NCI-H2029 treated with DMSO at 0.1 percent for 48 hours (cell line): Measurements from ENCODE around the gene ZNF846.
"Not testable (repeated sequence)": the region's sequence is repeated elsewhere in the genome, so short reads cannot be mapped to it uniquely, and the experiment has no call there.

Experiments
- DNase-seq: peaks from one replicate; lab custom pipeline; 2025; lab: John Stamatoyannopoulos, UW

The ZNF846 gene

GRCh38 chr19:9784163-9784496 lies 15.6 kb upstream of the ZNF846 start:
- DNase-seq: not testable (repeated sequence)

DNA sequence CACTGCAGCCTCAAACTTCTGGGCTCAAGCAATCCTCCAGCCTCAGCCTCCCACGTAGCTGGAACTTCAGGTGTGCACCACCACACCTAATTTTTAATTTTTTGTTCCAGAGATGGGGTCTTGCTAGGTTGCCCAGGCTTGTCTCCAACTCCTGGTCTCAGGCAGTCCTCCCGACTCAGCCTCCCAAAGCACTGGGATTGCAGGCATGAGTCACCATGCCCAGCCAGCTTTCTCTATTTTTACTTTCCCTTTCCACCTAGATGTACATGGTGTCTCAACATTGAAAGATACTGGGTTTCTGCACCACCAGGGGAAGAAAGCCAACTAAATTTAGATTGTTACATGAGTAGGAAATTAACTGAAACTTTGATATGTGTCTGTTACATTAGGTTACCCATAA lies 13.8 kb upstream of the ZNF846 start:
- no peak for DNase-seq

- DNase-seq: no peak
These were observed 10.7 kb downstream of the ZNF846 start for GRCh38 chr19:9757544-9758501.

DNA sequence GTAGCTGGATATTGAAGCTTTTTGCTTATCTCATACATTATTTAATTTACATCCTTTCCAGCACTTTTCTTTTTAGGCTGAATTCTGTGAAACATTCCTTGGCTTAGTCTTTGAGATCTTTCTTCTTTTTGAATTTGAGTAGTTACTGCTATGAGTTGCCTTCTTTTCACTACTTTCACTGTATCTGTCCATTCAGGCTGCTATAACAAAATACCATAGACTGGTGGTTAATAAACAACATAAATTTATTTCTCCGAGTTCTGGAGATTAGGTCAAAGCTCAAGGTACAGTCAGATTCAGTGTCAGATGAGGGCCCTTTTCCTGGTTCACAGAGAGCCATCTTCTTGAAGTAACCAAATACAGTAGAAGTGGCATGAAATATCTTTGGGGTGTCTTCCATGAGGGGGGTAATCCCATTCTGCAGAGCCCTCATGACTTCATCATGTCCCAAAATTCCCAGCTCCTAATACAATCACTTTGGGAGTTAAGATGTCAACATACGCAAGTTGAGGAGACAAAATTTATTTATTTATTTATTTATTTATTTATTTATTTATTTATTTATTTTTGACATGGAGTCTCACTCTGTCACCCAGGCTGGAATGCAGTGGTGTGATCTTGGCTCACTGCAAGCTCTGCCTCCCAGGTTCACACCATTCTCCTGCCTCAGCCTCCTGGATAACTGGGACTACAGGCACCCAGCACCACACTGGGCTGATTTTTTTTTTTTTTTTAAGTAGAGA lies 15.7 kb downstream of the ZNF846 start:
- DNase-seq: no peak

- DNase-seq: no peak
These were observed 17.1 kb downstream of the ZNF846 start for GRCh38 chr19:9751446-9751845.

DNA sequence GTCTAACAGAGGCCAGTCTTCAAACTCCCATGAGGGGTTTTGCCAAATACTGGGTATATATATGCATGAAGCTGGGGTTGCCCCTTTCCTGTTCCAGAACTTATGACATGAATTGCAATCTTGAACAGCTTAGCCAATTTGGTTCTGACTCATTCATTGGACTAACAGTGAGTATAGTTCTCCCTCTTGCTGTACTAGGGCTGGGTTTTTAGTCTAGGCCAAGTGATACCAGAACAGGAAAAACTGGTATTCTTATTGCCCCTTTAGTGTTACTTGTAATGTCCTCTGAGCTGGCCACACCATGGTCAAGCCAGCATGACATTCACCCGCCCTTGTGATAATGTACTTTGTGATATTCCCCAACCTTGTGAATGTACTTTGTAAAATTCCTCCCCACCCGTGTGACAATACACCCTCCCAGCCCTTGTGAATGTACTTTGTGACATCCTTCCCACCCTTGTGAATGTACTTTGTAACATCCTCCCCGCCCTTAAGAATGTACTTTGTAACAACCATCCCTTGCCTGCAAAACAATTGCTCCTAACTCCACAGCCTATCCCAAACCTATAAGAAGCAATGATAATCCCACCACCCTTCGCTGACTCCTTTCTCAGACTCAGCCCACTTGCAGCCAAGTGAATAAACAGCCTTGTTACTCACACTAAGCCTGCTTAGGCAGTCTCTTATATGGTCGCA lies 26.9 kb downstream of the ZNF846 start:
- DNase-seq: no peak

DNA sequence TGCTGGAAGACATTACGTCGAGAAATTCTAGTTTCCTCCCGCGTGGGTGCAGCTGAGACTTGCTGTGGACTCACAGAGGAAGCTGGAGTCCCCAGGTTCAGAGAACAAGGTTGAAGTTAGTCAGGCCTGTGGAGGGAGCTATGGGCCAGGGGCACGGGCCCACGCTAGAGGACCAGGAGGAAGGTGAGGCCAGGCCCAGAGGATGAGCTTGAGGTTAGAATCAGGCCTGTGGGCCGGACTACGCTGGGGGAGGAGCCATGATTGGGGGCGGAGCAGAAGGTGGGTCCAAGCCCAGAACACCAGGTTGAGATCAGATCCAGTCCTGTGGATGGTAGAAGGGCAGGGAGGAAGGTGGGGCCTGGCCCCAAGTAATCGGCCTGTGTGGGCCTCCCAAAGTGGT lies 32.6 kb downstream of the ZNF846 start:
- no peak for DNase-seq

DNA sequence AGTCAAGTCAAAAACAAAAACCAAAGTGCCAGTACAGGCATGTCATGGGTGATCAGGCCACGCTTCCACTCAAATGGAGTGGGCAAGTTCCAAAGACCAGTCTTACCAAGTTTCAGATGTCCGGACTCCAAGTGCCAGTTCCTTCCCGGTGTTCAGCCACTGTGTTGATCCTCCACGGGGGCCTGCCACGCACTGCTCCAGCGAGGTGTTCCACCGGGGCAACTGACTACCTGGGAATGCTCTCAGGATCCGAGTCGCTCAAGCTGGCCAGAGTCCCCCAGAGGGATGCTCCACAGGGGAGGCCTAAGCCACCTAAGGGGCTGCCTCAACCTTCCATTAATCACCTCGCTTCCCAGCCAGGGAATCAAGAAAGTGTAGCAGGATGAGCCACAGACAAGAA lies 38.5 kb downstream of the ZNF846 start:
- DNase-seq: not testable (repeated sequence)

DNA sequence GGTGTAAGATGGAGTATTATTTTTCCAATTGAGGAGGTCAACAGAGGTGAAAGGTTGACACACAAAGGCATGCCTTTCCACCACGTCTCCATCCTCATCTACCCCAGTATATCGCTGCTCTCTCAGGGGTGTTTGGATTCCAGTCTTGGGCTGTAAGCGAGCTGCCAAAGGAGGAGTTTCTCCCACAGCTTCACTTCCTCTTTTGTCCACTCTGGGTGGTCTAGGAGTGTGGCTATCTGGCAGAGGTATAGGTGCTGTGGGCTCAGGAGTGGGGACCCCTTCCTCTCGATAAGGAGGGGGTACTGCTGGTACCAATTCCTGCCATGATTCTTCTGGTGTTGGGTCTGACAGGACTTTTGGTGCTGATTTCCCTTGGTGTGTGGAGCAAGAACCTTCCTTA lies 39.4 kb downstream of the ZNF846 start:
- no peak for DNase-seq

DNA sequence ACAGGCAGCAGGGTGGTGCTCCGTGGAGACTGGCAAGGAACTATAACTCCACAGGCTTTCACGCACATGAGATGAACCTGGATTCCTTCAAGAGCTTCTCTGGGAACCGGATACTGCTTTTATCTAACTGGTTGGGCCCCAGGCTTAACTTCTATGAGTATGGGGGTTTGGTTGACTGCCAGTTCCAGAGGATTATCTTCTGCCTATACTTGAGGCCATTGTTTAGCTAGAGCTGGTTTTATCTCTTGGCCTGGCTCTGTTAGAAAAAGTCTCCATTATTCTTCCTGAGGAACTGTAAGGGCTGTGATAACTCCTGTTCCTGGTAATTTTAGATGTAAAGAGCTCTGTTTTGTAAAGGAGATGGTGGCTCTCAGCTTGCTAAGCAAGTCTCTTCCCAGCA lies 40.9 kb downstream of the ZNF846 start:
- no peak for DNase-seq

- not testable (repeated sequence) for DNase-seq
These were observed 42.9 kb downstream of the ZNF846 start for GRCh38 chr19:9725508-9726201.

- DNase-seq: no peak
These were observed 44.4 kb downstream of the ZNF846 start for GRCh38 chr19:9724157-9724556.

- DNase-seq: no peak
These were observed 46.7 kb downstream of the ZNF846 start for GRCh38 chr19:9721861-9722260.

- DNase-seq: no peak
These were observed 48.0 kb downstream of the ZNF846 start for GRCh38 chr19:9720541-9720940.

GRCh38 chr19:9711815-9712214 lies 56.7 kb downstream of the ZNF846 start:
- no peak for DNase-seq

DNA sequence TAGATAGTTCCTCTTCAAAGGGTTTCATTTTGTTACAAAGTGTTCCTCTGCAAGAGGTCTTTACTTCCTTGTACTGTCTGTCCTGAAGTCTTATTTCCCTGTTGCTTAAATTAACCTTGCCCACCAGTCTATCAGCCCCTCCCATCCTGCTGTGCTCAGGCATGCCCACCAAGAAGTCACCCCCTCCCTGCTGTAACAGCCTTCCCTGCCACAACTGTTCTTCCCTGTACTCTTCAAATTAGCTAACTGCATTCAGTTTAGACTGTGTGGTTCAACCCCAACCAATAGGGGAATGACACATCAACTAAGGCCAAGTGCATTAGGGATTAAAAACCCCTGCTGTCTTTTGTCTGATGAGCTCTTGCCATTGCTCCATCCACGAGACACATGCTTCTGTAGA lies 59.2 kb downstream of the ZNF846 start:
- no peak for DNase-seq

DNA sequence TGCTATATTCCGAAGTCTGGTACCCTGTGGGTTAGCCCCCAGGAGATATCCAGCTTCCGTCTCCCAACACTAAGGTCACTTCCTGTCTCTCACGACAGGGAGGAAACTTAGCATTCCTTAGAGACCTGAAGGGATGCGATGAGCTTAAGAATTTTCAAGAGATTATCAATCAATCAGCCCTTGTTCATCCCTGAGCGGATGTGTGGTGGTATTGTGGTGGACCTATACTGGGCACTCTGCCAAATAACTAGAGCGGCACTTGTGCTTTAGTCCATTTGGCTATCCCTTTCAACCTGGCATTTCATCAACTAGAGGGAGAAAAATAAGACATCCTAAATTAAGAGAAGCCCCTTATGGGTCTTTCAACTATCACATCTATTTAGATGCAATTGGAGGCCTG lies 62.7 kb downstream of the ZNF846 start:
- DNase-seq: no peak

DNA sequence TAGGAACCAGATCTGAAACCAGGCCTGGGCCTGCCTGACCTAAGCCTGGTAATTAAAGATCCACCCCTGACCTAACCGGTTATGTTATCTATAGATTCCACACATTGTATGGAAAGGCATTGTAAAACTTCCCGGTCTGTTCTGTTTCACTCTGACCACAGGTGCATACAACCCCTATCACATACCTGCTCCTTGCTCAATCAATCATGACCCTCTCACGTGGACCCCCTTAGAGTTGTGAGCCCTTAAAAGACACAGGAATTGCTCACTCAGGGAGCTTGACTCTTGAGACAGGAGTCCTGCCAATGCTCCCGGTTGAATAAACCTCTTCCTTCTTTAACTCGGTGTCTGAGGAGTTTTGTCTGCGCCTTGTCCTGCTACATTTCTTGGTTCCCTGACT lies 66.4 kb downstream of the ZNF846 start:
- DNase-seq: no peak
